HG02571 (cell line): ENCODE measurements around the gene TUSC2.

ENCODE experiments used
- ATAC-seq: cut with Tn5 transposase; IDR thresholded peaks from one replicate; pipeline ENCODE4 v1.9.1; 2021; ENCODE audit warnings: mild to moderate bottlenecking, moderate library complexity; ENCODE audit not compliant: unreplicated experiment

Gene TUSC2, protein sequence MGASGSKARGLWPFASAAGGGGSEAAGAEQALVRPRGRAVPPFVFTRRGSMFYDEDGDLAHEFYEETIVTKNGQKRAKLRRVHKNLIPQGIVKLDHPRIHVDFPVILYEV

DNA sequence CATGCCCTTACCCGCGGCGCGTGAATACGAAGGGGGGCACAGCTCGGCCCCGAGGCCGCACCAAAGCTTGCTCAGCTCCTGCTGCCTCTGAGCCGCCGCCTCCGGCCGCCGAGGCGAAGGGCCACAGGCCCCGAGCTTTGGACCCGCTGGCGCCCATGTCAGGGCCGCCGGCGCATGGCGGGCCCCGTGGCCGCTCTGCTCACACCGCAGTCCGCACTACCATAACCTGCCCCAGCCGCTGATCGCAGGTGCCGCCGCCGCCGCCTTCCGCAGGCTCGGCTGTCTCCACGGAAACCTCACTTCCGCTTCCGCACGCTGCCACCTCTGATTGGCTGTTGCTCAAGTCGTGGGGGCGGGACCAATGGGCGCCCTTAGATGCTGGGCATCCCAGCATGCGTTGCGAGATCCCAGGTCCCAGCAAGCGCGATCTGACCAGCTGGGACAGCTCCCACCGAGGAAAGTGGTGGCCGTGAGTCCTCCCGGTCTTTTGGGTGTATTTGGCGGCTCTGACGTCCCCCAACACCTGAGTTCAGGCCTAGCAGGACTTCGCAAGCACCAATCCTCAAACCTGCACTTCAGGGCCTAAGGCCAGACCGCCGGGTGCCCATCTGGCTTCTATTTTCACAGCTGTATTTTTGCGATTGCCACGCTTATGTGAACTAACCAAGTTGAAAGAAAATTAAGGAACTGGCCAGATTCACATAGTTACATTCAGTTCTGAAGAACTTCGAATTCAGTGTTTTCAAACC lies at the start of gene TUSC2:
TSS of gene TUSC2 (minus strand) at position 281 of the 749 bp plus-strand sequence. CDS start at position 157, 124 bp downstream.
- ATAC-seq: peak; percentile 89

DNA sequence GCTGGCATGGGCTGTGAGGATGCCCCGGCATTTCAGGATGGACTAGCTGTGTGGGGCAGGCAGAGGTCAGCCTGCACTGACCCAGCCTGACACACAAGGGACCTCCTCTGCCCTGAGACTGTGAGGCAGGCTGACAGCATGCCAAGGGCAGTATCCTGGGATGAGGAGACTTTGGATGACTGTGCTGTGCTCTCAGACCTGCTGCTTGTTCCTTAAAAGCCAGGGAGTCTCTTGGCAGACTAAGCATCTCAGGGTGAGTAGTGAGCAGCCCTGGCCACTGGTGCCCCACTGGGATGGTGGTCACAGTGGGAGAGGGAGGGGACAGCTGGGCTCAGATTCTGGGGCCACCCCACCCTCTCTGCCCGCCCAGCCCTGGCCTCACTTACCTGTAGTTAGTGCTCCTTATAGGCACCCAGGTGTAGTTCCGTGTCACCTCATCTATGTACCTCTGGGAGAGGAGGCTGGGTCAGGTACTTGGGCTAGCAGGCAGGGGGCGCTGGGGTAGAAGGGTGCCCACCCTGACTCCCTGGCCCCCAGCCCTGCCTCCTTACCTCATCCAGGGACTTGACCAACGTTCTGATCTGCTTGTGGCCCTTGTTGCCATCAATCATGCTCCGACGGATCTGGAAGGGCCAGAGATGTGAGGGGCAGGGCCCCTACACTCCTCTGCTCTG lies 47.4 kb upstream of the TUSC2 start:
- no peak for ATAC-seq

DNA sequence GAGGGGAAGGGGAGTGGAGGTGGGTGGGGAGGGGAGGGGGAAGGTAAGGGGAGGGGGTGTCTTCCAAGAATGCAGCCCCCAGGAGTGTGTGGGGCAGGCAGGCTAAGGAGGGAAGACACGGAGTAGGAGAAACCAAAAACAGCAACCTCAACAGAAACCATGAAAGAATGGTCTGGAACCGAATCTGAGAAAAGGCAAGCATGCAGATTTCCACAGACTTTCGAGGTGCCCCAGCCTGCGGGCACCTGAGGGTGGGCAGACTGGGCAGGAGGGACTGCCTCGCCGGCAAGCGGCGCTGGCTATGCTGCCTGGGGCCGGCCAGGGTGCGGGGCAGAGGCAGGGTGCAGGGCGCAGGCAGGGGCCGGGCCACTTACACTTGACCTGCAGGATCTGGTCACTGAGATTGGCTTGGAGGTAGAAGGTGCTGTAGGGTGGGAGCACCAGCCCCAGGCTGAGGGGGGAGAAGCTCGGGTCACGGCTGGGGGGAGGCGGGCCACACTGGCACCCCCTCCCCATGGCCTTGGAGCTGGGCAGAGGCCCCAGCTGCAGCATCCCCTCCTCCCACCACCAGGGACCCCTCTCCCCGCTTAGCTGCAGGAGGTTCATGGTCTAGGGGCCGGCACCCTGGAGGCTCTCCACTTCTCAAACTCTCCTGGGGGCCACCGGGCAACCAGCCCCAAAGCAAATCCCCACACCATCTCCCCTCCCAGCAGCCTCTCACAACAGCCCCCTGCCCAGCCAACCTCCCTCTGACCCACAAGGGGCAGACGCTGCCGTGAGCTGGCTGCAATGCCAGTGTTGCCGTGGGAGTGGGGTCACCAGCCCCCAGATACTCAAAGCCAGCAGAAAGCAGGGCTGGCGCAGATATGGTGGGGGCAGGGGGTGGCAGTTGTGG lies 46.6 kb upstream of the TUSC2 start:
- ATAC-seq: no peak

DNA sequence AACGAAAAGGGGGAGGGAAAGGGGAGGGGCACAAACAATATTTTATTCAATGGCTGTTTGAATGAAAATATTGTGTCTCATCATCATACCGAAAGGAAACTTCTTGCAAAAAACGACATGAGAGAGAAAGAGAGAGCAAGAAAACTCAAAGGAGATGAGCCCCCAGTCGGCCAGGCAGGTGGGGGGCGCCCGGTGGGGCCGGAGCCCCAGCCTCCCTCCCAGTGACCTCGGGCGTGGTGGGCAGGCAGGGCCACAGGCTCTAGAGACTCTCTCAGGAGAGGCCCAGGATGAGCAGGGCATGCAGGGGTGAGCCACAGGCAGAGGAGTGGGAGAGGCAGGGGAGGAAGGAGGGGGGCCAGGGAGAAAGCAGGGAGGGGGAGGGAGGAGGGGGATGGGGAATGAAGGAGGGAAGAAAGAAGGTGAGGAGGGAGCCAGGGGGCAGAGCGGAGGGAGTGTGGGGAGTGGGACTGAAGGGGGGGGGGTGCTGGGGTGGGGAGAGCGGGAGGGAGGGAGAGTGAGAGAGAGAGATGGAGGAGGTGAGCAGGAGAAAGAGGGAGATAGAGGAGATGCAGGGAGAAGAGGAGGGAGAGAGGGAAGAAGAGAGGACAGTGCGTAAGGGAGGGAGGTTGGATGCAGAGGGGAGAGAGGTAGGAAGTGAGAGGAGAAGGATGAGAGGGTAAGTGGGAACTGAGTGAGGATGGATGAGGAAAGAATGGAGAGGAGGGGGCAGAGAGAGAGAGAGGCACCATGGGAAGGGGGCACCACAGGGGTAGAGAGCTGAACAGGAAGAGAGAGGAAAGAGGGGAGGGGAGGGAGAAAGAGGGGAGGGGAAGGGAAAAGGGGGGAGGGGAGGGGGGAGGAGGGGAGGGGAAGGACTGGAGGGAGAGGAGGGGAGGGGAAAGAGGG lies 45.4 kb upstream of the TUSC2 start:
- ATAC-seq: no peak

DNA sequence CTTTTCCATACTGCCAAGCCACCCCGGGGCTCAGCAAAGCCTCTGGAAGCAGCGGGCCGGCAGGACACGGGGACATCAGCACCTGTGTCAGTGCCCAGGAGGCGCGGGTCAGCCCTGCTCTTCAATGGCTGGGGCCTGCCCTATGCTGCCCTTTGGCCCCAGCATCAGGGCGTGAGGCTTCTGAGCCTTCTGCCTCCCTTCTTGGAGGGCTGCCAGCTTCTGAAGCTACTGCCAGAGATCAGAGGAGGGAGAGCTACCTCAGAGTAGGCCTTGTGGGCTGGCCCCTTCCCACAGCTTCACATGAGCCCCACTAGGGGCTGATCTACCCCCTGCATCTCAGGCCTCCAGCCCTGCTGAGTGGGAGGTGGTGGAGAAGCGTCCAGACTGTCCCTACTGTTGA lies 44.3 kb upstream of the TUSC2 start:
- ATAC-seq: no peak

DNA sequence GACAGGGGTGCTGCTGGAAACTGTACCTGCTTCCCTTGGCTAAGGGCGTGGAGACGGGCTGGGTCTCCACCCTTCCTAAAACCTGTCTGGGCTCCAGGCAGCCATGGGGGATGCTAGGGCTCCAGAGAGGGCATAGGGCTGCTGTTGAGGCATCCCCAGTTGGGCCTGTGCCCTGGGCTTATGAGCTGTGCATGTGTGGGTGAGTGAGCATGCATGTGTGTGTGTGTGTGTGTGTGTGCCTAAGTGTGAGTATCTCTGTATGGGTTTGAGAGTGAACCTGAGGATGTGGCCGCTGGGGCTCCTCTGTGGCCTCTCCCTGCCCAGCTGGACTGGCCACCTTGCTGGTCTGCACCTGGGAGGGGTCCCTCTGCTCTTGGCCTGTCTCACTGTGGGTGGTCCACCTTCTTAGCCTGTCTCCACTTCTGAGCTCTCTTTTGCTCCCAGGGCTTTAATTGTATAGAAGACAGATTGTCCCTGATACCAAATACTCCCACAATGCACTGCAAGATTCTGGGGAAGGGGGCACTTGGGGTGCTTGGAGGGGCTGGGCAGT lies 43.2 kb upstream of the TUSC2 start:
- ATAC-seq: no peak

DNA sequence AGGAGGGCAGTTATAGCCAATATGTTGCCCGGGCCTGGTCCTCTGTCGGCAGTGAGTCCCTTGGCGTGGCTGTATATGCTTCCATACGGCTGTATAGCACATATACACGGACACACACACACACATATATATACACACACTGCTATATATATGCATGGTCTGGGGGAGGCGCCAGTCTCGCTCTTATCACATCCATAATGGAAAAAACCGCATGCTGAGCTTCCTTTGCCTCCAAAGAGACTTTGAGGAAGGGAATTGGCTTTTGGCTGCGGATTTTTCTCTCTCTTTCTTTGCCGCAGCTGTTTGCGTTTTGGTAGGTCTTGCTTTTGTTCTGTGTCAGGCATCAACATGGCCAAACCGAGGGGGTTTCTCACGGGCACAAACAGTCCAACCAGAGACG lies 42.6 kb upstream of the TUSC2 start:
- ATAC-seq: no peak

DNA sequence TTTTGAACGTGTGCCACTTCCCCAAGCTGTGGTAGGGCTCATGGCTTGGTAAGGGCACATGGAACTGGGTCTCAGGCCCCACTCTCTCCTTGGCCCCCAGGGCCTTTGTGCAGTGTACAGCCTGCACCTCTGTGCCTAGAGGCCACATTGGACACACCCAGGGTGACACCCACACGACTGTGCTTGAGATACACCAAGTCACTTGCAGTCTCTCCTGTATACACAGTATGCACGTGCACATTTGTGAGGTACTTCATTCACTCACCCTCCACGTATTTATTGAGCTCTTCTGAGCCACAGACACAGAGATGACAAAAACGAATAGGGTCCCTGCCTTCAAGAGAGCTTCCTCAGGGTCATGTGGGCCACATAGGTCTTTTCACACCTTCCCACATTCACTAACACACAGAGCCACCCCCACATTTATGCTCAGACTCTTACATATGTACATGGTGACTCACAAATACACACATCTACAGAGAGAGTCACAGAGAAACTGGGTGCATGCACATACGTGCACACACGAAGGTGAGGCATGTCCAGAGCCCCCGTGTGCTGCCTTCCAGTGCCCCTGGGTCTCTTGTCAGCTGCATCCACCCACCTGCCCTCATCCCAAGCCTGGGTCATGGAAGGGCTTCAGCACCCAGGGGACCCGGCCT lies 41.1 kb upstream of the TUSC2 start:
- no peak for ATAC-seq

DNA sequence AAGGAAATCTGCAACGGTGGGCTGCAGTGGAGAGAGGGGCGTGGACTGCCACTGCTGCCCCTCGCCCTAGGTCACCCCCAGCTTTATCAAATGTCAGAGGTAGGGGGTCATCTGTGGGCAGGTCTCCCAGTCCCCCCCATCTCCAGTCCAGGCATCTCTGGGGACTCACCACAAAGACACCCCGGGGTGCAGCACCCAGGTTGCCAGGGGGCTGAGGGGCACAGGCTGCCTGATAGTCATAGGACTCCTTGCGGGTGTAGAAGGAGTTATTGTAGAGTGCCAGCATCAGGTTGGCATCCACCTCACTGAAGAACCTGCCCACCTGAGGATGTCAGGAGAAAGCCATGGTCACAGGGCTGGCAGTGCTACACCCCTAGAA lies 37.8 kb upstream of the TUSC2 start:
- ATAC-seq: no peak

DNA sequence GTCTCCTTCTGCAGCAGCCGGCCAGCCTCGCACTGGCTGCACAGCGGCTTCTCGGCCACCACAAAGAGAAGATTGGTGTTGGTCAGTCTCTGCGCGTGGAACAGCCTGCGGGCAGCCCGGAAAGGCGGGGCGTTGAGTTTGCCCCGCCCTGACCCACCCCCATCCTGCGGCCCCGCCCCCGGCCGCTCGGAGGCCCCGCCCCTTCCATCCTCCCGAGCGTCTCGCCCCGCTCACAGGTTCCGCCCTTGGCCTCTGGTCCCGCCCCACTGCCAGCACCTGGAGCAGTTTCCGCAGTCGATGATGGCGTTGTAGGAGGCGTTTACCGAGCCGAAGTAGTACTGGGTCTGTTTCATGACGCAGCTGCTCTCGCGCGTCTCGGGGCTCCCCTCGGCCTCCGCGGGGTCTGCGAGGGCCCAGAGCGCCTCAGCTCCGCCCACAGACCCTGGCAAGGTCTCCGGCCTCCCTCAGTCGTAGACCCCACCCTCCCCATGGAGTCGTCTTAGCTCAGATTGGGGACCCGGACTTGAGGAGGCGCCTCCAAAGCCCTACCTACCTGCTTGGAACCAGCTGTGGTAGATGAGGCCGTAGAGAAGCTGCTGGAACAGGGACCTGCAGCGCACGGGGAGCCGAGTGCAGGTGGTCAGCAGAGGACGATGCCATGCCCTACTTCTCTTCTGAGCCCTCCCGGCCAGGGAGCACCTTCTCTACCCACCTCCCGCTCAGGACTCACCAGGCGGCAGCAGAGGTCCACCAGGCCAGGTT lies 37.2 kb upstream of the TUSC2 start:
- ATAC-seq: peak; percentile 69

DNA sequence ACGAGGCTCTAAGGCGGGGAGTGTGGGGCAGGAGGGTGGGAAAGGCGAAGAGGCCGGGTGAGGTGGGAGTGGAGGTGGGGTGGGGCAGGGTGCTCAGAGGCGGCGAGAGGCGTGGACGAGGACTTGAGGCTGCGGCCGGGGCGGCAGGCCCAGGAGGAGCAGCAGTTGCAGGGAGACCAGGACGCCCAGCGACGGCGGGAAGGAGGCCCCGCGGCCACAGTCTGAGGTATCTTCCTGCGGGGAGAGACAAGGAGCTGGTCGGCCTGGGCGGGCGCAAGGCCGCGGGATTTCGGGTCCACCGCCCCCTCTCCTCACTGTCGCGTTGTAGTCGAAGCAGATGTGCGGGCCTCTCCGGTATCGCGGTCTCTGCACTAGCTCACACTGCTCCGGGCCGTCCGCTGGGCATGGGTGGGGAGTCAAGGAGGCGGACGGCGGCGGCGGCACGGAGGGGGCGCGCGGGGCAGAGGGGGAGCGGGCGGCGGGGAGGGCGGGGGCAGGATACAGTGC lies 36.6 kb upstream of the TUSC2 start:
- ATAC-seq: peak; percentile 14

DNA sequence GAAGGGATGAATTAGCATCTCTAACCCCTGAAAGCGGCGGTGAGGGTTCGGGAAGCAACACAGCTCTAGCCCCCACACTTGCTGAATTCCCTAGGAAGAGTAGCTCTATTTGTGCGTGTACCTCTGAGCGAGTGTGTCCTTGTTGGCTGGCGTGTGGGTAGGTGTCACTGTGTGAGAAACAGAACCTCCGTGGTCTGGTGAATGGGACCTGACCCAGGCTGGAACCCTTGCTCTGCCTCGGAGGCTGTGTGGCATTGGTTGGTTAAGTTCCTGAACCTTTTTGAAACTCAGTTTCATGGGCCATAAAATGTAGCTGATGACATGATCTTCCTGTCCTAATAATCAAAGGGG lies 31.7 kb upstream of the TUSC2 start:
- peak; percentile 15 for ATAC-seq

DNA sequence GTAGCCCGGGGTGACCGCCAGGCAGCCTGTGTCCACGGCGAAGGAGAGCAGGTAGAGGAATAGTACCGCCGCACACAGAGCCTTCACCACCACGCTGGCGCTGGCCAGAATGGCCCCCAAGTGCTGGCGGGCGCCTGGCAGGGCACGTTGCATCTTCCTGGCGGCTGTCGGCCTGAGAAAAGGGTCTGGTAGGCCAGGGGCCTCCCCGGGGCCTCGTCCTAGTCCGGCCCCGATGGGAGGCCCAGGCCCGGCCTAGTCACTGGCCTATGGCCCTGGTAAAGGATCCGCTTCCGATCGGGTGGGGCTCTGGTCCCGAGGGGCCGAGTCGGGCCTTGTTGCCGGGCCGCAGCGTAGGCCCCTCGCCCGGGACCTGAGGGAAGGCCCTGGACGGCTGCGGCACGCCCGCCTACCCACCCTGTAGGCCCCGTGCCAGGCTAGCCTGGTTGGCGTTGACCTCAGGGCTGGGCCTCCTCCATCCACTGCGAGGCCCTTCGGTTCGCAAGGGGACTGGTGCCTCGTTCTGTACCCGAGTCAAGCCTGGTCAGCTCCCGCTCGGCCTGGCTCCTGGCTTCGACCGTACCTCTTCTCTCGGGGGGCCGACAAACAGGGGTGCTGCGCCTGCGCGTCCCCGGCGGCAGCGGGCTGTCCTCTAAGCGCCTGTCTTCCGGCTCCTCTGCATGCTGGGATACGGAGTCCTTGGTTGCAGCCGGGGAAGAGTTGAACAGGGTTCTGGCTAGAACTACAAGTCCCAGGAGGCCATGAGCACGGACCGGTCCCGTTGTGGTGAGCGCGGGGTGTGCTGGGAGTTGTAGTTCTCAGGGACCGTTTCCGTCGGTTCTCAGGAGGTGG lies 31.1 kb upstream of the TUSC2 start, which contains the start of gene TMEM115:
TSS of gene TMEM115 (minus strand) at position 611 of the 849 bp plus-strand sequence. CDS start at position 153, 458 bp downstream.
- ATAC-seq: peak; percentile 98

DNA sequence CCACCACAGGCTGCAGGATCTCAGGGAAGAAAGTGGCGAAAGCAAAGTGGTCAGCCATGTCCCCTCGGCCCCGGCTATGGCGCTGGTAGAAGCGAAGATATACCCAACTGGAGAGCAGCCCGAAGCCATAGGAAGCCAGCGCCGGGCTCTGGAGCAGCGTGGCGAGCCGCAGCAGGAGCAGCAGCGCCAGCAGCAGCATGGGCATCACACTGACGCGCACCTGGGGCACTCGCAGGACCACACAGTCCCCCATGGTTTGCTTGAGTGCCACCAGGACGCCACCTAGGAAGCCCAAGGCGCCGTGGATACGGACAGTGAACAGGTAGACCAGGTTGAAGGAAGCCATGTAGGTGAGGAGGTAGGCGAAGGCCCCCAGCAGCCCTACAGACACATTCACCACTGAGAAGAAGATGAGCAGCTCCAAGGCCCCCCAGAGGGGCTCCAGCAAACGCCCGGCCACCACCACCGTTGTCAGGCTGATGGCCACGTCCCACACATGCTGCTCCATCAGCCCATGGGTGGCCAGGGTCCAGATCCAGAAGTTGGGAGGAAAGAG lies 30.4 kb upstream of the TUSC2 start:
- no peak for ATAC-seq

DNA sequence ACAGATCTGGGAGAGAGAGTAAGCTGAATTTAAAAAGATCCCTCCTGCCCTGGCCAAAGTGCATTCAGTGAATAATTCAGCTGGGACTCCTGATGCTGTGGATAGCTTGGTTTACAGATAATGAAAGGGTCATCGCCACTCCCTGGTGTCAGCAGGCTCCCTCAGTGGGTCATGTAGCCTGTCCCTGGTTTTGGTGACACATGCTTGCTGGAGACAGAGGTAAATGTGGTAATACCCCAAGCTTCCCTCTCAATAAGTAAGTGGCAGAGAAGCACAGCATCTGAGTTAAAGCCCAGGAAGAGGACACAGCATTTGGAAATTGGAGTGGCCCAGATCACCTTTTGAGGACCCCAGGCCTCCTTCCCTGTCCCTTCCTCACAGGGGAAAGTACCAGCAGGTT lies 29.5 kb upstream of the TUSC2 start:
- no peak for ATAC-seq

DNA sequence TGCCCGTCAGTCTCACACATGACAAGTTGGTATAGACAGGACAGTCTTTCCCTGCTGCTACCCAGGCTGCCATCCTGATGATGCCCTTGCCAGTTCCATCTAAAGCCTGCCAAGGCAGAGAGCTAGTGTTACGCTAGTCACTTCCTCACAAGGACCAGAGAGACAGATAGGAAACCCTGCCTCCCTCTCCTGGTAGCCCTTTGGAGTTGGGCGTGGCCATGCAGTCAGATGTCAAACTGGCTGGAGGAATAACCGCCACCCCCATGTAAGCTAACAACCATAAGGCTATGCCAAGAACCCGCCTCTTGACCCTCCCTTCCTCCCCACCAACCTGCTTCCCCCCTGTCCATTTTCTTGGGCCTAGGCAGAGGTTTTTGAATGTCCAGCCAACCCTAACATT lies 28.5 kb upstream of the TUSC2 start:
- no peak for ATAC-seq

DNA sequence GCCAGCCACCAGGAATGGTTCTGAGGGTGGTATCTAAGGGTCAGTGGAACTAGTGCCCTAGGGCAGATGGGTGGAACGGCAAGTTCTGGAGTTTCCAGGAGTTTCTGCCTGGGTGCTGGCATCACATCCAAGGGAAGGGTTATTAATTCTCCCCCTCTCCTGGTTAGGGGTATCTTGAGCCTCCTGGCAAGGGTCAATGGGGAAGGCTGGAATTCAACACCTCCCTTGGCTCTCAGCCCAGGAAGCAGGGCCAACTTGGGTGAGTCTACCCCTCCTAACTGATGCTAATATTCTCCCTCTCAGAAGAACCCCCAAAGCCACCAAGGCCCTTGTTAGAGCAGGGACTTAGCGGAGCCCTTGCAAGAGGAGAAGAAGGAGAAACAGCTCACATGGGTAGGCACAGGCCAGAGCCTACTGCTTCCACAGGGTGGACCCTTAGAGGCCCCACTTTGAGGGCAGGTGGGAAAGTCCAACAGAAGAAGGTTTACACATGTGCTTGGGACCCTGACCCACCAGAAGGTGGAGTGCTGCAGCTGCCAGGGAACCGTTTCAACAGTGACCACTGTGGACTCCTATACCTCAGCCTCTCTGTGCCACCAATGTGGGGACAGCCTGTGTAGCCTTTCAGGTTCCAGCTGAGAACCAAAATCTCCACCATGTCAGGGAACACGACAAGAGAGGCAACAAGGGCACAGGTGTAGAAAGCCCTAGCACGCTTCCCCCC lies 28.0 kb upstream of the TUSC2 start:
- no peak for ATAC-seq
